HG02840 (cell line): ENCODE data around the gene LGALS7.

Source experiments
- ATAC-seq: cut with Tn5 transposase; IDR thresholded peaks from one replicate; pipeline ENCODE4 v1.9.1; 2021; ENCODE audit warnings: mild to moderate bottlenecking, moderate library complexity, moderate number of reproducible peaks; ENCODE audit not compliant: unreplicated experiment, low FRiP score

Gene LGALS7

DNA sequence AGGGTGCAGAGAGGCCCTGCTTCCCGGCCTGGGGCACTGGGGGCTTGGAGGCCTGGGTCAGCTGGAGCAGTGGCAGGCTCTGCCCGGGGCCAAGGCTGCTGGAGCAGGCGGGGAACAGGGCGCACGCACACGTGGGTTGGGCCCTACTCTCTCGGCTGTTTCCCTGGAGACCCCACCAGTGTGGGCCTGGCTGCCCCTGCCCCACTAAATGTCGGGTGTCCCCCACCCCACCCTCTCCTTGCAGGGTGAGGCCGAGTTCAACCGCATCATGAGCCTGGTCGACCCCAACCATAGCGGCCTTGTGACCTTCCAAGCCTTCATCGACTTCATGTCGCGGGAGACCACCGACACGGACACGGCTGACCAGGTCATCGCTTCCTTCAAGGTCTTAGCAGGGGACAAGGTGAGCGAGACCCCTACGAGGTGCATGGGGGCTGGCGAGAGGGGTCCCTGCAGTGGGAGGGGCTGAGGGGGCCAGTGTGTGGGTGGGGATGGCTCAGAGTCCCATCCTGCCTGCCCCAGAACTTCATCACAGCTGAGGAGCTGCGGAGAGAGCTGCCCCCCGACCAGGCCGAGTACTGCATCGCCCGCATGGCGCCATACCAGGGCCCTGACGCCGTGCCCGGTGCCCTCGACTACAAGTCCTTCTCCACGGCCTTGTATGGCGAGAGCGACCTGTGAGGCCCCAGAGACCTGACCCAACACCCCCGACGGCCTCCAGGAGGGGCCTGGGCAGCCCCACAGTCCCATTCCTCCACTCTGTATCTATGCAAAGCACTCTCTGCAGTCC is 44.4 kb downstream of the LGALS7 start:
- no peak for ATAC-seq

GRCh38 chr19:38727868-38728660 is 45.3 kb downstream of the LGALS7 start:
- no peak for ATAC-seq

DNA sequence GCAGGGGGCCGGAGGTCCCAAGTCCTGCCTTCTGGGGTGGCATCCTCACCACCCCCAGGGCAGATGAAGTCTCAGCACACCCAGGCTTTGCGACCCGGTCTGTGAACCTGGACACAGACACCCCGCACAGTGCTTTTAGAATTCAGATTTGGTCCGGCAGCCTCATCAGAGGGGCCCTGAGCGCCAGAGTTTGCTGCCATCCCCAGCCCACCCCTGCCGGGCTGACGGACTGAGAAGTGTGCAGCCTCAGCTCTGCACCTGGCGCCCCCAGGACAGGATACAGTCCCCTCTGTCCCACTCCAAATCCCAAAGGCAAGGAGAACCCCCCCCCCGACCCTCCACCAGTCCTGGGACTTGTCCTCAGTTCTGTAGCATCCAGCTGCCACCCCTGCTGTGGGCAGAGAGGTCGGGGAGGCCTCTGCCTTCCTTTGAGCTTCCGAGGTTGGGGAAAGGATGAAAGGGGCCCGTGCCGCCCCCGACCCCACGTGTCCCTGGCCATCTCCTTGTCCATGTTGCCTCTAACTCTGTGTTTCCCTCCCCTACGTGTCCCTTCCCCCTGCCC is 45.9 kb downstream of the LGALS7 start:
- no peak for ATAC-seq

DNA sequence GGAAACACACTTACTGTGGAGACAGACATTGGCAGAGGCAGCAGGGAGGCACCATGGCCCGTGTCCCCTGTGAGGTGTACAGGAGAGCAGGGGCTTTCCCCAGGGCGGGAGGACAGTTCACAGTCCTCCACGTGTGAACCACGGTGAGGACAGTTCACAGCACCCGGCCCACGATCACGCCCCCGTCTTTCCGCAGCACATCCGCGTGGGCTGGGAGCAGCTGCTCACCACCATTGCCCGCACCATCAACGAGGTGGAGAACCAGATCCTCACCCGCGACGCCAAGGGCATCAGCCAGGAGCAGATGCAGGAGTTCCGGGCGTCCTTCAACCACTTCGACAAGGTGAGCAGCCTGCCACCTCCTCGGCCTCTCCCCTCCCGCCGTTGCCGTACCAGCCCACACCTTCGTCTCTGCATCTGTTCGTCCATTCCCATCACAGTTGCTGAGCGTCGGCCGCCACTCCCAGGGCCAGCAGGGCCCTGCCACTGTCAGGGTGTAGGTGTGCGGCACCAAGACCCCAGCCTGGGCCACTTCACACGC is 46.5 kb downstream of the LGALS7 start:
- no peak for ATAC-seq

GRCh38 chr19:38726284-38726673 is 47.0 kb downstream of the LGALS7 start:
- no peak for ATAC-seq

DNA sequence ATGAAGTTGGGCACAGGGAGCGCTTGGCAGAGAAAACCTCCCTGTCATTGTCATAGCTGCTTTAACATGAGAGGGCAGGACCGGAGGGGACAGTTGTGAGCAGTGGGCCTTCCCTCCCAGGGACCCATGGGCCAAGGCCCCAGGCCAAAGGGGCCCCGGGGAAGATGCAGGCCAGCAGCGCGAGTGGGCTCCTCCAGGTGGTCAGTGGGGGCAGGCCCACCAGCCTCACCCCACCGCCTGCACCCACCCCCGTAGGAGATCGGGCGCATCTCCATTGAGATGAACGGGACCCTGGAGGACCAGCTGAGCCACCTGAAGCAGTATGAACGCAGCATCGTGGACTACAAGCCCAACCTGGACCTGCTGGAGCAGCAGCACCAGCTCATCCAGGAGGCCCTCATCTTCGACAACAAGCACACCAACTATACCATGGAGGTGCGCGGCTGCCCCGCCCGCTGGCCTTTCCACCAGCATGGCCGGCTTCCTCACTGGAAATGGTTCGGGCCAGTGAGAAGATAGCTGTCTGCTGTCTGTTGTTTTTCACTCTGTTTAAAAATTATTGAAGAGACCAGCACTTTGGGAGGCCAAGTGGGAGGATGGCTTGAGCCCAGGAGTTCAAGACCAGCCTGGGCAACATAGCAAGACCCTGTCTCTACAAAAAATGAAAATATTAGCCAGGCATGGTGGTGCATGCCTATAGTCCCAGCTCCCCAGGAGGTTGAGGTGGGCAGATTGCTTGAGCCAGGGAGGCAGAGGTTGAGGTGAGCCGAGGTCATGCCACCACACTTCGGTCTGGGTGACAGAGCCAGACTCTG is 47.6 kb downstream of the LGALS7 start:
- no peak for ATAC-seq

- ATAC-seq, result no peak
These were observed 49.1 kb downstream of the LGALS7 start for GRCh38 chr19:38723990-38724854.

DNA sequence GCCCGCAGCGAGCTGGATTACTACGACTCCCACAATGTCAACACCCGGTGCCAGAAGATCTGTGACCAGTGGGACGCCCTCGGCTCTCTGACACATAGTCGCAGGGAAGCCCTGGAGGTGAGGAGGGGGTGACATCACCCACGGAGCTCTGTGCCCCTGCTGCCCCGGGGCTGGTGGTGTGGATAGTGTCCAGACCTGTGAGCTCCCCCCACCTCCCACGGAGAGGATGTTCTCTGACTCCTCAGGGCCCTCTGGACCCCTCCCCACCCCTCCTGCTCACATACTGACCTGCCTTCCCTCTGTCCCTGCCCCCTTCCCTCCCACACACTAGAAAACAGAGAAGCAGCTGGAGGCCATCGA is 49.7 kb downstream of the LGALS7 start:
- no peak for ATAC-seq

DNA sequence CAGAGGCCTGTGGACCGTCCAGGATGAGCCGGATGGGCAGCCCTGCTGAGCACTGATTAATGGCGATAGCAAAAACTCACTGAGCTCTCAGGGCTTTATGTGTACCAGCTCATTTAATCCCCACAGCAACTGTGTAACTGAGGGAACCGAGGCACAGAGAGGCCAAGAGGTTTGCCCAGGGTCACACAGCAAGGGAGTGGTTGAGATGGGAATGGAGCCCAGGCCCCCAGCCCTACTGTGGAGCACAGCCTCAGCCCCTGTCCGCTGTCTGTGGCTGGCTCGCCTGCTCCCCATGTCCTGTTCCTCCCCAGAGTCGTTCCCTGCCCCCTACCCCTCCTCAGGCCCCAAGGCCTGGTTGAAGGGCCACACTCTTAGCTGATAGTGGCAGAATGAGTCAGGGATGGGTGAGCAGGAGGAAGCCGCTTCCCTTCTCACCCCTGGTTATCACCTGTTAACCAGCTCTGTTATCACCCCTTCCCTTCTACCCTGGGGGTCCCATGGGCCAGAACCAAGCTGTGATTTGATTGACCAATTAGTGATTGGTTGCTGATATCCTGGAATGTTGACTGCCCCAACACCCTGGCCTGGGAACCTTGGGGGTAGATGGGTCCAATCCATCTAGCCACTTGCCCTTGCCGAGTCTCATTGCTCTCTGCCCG is 50.2 kb downstream of the LGALS7 start:
- no peak for ATAC-seq

DNA sequence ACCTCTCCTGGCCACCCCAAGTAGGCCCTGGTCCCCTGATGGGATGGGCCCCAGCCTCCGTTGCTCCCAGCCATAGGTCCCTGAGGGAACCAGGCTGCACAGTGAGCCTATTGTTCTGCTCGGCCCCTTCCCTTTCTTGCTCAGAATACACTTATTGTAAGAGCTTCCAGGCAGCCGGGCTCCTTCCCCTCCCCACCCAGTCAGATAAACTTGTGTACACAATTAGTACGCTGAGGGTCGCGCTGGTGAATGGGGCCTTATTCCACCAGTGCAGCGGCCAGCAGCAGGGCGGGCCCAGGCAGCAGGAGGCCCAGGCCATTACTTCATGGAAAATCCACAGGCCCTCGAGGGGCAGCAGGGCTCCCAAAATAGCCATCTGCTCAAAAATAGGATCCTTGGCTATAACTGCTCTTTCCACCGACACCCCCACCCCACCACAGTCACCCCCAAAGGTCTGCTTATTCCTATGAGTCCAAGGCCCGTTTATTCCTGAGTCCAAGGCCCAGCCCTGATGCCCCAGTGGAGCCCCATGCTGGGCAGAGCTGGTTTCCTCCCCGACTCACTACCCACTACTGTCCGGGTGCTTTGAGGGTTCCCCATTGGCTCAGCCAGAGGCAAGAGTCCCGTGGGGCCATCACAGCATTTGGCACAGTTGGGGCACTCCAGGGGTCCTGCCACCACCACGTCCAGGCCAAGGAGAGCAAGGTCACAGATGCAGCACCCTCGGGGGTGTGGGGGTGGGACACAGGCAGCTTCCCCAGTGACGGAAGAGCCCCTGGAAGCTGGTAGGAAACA is 51.1 kb downstream of the LGALS7 start:
- ATAC-seq, result no peak

DNA sequence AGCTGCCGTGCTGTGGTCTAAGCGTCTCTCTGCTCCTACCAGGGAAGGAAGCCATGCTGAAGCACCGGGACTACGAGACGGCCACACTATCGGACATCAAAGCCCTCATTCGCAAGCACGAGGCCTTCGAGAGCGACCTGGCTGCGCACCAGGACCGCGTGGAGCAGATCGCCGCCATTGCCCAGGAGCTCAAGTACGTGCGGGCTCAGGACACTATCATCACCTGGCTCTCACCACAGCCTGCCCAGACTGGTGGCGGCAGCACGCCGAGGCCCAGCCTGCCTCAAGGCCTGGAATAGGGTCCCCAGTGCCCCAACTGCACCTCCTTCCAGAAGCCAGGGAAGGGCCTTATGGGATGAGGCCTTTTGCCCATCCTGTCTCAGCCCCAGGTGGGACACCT is 51.8 kb downstream of the LGALS7 start:
- ATAC-seq, result no peak
